ENCODE measurements around the gene MRPS11.
A peak's percentile ranks its signal among the peaks of the same experiment; 100 is the strongest.
"Not testable (repeated sequence)": the region's sequence is repeated elsewhere in the genome, so short reads cannot be mapped to it uniquely, and the experiment has no call there.

MRPS11 gene

GRCh38 chr15:88454867-88455810, 12.4 kb upstream of the MRPS11 start:
- peak in 1 of 2 experiments; percentile 36 for DNase-seq (ENCODE audit: low read depth in 2 of 2)

- no peak for DNase-seq (ENCODE audit: low read depth in 2 of 2)
These were observed 10.8 kb upstream of the MRPS11 start for GRCh38 chr15:88456733-88457132.

GRCh38 chr15:88463870-88464532, 3.5 kb upstream of the MRPS11 start:
- no peak for DNase-seq (ENCODE audit: low read depth in 2 of 2)

- DNase-seq (ENCODE audit: low read depth in 2 of 2) = no peak
These were observed 1.8 kb upstream of the MRPS11 start for GRCh38 chr15:88465633-88466224.

GRCh38 chr15:88467935-88468528, 524 bp downstream of the MRPS11 start:
- DNase-seq (ENCODE audit: low read depth in 2 of 2) = no peak

GRCh38 chr15:88468721-88469120, 1.2 kb downstream of the MRPS11 start:
- DNase-seq (ENCODE audit: low read depth in 2 of 2) = not testable (repeated sequence)

GRCh38 chr15:88469321-88469720, 1.8 kb downstream of the MRPS11 start:
- no peak for DNase-seq (ENCODE audit: low read depth in 2 of 2)

GRCh38 chr15:88470625-88471372, 3.3 kb downstream of the MRPS11 start:
- no peak for DNase-seq (ENCODE audit: low read depth in 2 of 2)

GRCh38 chr15:88472225-88472624, 4.7 kb downstream of the MRPS11 start:
- no peak for DNase-seq (ENCODE audit: low read depth in 2 of 2)

GRCh38 chr15:88473661-88474293, 6.3 kb downstream of the MRPS11 start:
- DNase-seq (ENCODE audit: low read depth in 2 of 2) = not testable (repeated sequence)

GRCh38 chr15:88476635-88477060, 9.1 kb downstream of the MRPS11 start:
- no peak for DNase-seq (ENCODE audit: low read depth in 2 of 2)

- no peak for DNase-seq (ENCODE audit: low read depth in 2 of 2)
These were observed 9.6 kb downstream of the MRPS11 start for GRCh38 chr15:88477126-88477525.

- DNase-seq (ENCODE audit: low read depth in 2 of 2) = no peak
These were observed 10.4 kb downstream of the MRPS11 start for GRCh38 chr15:88477904-88478303.

GRCh38 chr15:88479169-88479568, 11.7 kb downstream of the MRPS11 start:
- DNase-seq (ENCODE audit: low read depth in 2 of 2) = no peak

GRCh38 chr15:88480981-88481380, 13.5 kb downstream of the MRPS11 start:
- no peak for DNase-seq (ENCODE audit: low read depth in 2 of 2)

GRCh38 chr15:88482263-88482662, 14.8 kb downstream of the MRPS11 start:
- DNase-seq (ENCODE audit: low read depth in 2 of 2) = no peak

GRCh38 chr15:88484682-88485331, 17.3 kb downstream of the MRPS11 start:
- no peak for DNase-seq (ENCODE audit: low read depth in 2 of 2)

GRCh38 chr15:88487178-88487795, 19.8 kb downstream of the MRPS11 start:
- DNase-seq (ENCODE audit: low read depth in 2 of 2) = no peak

GRCh38 chr15:88487796-88488523, 20.5 kb downstream of the MRPS11 start:
- no peak for DNase-seq (ENCODE audit: low read depth in 2 of 2)

All from stimulated activated CD4-positive, alpha-beta T cell treated with anti-CD3 and anti-CD28 coated beads, Interleukin-12 subunit alpha, Interleukin-12 subunit beta, amount 100 ng/mL, for 24 hours (primary cell).